ENCODE results near the gene PARD3.

PARD3 gene

DNA sequence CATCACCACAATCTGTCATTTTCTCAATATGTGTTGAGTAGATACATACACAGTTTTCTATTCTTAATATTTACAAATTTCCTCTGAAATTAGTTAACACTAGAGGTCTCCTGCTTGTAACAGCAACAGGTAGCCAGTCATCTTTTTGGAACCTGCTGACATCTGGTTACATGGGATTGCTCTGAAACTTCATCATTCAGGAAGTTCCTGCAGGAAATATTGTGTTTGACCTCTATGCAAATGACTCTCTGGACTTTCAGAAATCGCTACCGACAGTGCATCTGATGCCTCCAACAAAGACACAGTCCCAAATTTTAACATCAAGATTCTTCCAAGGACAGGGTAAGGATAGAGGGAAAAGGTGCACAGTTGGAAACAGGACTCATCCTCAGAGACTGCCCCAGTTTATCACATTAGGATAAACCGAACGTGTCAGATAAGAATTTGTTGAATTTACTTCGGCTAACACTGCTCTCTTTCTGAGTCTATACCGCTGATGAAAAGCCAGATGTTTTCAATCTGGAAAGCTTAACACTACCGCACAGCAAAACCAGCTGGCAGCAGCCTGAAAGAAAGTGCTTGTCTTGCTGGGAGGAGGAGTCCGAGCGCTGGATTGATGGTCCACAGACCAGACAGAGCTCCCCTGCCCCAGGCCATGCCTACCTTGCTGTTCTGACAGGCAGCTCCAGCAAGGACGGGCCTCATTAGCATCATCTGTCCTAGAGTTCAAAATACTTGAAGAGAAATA, 633.4 kb downstream of the PARD3 start:
- no peak for DNase-seq (ENCODE audit: low read depth)

DNA sequence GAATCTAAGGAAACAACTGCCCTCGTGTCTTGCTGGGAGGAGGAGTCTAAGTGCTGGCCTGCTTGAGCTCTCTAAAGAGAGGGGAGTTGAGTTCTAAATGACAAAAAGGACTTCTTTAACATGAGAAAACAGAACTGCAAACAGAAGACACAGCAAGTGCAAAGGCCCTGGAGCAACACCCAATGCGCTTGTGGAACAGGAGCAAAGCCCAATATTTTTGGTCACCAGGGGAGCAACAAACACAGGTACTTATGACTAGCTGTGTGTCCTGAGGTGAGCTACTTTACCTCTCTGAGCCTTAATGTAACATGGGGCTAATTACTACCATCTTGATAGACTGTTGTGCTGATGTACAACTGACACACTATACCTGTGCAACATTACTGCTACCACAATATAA, 634.3 kb downstream of the PARD3 start:
- DNase-seq (ENCODE audit: low read depth): no peak

DNA sequence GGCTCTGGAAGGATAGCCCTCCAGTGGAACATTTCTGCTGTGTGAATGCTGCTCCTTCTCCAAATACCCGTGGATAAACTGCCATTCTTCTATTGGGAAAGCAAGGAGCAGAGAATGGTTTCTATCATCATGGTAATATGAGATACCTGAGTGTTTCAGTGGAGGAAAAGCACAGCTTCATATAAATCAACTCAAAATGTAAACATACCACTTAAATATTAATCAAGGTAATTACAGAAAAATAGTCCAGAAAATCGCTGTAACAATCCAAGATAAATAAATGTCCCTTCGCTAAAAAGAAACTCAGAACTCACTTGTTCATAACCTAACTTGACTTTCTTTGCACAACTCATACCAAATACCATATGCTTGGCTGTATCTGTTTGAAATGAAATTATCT, 635.8 kb downstream of the PARD3 start:
- no peak for DNase-seq (ENCODE audit: low read depth)

DNA sequence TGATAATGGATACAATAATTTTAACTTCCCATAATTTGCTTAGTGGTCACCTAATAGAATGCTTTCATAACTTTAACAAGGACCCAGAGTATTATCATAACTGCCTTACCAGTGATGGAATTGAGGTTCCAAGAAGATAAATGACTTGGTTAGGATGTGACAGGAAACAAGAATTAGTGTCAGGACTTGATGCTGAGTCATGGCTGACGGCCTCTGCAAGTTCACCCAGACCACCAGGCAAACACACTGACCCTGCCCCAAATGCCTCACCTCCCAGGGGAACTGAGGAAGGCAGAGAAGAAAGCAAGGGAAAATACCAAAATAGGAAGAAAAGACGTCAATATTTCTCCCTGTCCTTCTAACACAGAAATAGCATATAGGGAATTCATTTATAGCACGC, 636.3 kb downstream of the PARD3 start:
- DNase-seq (ENCODE audit: low read depth): no peak

DNA sequence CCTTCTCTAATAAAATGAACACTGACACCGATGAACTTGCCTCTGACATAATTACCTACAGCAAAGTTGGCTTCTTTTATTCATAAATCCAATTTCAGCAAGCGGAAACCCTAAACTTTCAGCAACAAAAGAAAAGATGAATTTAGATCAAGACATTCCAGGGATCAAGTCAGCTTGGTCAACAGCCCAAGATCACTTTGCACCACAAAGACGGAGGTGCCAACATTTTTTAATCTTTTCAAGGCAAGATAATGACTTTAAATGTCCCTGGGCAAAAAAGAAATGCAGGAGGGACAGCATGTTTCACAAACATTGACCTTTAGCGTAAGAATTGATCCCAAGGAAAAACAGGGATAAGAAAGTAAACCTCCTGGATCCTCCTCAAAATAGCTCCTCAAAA, 636.9 kb downstream of the PARD3 start:
- no peak for DNase-seq (ENCODE audit: low read depth)

DNA sequence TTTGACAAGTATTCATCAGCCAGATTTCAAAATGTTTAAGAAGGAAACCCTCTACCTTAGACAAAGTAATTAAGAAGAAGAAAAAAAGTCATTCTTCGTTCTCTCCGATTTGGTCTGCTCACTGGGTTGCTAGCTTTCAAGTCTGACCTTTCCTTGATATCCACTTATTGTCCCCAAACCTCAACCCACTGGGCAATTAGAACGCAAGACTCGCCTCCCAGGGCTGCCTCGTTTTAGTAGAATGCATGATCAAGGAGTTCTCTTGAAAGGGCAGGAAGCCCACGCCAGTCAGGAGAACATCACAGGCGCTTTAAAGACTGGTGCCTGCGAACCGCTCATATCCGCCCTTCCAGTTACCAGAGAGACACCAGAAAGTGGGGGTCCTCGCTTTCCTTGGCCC, 637.7 kb downstream of the PARD3 start:
- no peak for DNase-seq (ENCODE audit: low read depth)

DNA sequence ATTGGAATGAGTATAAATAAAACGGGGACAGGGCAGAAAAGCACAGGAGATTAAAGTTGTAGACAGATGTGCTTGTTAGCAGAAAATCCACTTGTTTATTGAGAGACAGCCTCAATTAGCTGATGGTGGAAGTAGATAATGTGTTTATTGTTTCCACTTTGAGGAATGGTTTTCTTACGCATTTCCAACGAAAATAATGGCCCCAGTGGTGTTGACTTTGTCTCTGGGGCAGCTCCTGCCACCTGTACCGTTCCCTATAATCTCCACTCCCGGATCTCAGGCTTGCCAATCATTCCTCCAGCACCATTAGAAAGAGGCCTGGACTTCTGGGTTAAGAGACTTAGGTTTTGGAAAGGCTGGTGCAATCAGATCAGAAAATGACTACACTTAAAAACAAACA, 638.7 kb downstream of the PARD3 start:
- no peak for DNase-seq (ENCODE audit: low read depth)

DNA sequence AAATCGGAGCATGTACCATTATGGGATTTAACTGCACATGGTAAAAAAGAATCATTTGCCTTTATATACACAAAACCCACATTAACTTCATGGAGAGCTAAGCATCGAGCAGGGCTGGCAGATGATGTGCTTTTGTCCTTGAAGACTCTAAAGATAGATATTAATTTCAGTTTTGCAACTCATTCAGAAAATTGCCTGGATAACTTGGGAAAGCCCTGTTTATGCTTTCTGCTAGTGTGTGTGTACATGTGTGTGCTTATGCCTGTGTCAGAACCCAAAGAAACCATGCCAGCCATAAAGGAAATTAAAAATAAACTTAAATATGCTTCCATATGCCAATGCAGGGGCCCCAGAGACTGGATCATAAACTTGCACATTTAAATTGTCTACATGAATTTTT, 640.0 kb downstream of the PARD3 start:
- DNase-seq (ENCODE audit: low read depth): no peak

DNA sequence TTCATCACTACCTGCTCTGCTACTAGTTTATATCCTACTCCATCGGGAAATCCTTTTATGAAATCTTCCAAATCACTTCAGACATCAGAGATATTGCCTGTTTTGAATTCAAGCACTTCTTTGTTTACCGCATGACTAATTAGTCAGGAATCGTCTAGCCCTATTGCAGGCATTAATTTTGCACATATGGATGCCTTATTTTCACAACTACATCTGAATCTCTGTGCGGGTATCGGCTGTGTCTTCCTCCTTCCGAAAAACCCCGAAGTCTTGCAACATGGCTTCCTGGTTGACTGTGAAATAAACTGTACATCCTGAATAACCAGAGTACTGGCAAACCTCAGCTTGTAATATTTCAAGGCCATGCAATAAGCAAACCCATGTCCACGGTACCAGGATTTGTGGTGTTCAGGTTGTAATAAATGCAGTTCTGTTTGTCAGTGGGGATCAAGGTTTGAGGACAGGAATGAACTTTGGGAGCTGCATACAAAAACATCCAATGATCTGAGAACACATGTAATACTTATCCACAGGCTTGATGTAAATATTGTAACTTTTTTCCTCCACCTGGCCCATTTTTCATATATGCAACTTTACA, 642.1 kb downstream of the PARD3 start:
- DNase-seq (ENCODE audit: low read depth): no peak

DNA sequence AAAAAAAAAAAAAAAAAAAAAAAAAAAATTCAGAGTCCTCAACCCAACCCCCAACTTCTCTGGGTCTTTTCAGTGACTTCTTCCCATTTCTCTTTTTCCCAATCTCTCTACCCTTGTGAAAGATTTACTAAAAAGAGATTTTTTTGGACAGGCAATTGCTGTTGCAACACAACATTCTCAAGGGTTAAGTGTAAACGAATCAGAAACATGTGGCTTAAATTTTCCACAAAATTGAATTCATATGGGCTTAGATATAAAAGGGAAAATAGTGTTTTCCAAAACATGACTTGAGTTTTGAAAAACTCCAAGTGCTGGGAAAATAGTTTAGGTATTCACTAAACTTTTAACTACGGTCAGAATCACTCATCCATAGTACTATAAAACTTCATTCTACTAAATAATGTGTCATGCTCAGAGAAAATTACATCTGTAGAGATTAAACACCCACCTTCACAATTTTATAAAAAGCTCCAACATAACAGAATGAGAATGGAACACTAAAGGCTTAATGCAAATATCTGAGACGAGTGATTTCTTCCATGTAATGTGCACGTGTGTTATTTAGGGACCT, 643.1 kb downstream of the PARD3 start:
- no peak for DNase-seq (ENCODE audit: low read depth)

DNA sequence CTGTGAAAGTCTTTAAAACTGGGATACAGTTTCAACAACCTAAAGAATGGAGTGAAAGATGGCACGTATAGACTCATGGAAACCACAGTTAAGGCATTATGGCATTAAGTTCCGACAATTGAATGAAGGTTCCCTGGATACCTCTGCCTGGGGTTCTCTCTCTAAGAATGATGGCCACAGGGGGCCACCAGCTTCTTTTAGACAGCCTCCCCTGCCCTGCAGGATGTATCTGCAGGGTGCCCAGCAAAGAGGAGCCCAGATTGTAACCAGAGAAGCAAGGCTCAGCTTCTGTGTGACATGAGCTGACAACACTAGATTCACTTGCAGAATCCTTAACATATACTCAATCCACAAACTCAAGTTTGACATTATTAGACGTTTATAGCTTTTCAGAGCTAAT, 645.4 kb downstream of the PARD3 start:
- DNase-seq (ENCODE audit: low read depth): no peak

DNA sequence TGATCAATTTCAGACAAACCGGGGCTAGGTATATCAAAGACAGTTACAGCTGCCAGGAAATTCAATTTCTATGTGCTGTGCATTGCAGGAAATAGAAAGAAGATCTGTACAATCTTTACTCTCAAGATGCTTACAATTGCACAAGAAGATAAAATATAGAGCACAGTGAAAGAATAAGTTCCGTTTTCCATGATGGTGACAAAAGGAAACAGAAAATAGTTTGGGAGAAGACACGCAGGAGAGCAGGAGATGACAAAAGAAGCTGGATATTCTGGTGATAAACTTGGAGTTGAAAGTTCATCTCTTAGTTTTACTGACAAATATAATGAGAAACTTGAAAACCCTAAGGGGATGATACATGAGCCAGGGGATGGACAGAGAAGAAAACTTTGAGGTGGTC, 646.0 kb downstream of the PARD3 start:
- DNase-seq (ENCODE audit: low read depth): no peak

DNA sequence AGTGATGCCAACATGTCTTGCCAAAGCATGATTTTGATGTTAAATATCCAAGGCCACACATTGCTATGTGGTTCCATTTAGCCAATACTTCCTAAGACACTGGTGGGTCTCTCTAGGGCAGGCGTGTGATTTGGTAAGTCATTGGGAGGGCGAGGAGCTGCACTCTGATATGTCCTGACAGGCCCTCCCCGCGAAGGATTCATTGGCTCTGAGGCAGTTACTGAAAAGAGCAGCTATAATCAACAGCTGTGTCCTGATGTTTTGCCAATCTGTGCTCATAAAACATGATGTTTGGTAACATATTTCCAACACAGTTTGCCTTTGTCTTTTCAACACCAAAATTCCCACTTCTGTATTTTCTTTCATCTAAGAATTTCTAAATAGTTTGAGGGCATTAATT, 646.7 kb downstream of the PARD3 start:
- DNase-seq (ENCODE audit: low read depth): no peak

DNA sequence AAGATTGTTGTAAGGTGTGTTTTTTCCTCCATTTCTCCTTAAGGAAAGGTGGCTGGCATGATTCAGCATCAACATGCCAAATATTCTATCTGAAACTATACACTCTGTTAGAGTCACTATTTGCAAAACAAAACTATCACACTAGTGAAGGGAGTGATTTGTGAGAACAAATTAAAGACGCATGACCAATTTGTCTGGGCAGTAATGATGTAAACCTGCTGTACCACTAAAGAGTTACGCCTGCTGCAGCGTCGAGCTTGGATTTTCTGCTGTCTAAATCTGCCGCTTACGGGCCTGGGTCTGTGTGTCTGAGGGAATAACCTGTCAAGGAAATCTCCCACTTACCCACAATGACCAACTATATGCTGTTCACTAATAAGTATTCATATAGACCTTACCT, 648.3 kb downstream of the PARD3 start:
- DNase-seq (ENCODE audit: low read depth): no peak

DNA sequence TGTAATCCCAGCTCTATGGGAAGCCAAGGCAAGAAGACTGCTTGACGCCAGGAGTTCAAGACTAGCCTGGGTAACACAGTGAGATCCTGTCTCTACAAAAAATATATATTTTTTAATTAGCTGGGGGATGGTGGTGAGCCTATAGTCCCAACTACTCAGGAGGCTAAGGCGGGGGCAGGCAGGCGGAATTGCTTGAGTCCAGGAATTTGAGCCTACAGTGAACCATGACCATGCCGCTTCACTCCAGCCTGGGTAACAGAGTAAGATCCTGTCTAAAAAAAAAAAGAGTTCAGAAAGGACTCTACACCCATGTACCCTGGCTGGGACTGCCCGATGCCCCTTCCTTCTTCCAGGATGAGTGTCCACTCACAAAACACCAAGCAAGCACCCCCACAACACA, 648.7 kb downstream of the PARD3 start:
- DNase-seq (ENCODE audit: low read depth): no peak

DNA sequence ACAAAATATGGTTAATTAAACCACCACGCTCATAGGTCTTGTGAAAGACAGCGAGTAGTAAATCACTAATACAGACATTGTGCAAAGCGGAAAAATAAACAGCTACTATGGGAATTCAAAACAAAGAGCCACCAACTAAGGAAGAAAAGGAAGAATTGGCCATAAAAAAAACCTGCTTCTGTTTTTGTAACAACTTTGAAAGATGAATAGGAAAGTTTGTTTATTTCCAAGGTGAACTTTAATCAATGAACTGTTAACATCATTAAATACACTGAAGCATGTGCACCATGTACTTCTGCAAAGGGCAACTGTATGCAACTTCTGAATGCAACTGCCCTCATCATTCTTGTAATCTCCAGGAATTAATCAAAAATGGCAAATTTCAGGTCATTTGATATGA, 651.1 kb downstream of the PARD3 start:
- DNase-seq (ENCODE audit: low read depth): no peak

DNA sequence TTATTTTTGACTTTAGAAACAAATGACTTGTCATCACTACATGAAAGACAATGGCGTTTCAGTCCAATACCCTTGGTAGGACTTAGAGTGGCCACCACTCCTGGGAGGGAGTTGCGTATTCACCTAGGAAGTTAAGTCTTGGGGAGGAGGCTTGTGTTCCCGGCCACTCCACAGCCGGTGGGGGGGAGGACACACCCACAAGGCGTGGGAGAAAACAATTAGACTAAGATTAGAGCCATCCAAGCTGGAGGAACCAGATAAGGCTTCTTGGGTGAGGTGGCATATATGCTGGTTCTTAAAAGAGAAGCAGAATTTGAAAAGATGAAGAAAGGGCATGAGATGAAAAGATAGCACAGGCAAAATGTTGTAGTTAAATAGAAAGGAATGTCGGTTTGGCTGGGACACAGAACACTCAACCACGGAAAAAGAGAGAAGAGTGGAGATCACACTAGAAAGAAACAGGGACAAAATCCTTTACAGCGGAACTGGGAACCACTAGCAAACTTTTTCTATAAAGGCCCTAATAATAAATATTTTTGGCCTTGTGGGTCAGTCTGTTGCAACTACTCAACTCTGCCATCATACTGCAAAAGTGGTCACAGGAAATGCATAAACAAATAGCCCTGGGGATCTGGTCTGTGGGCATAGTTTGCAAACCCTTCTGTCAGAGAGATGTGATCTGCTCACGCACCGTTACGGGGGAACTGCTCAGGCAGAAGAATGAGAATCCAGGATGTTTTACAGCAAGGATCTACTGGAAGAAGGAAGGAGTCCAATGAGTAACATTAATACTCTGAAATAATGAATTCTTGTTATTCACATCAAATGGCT, 651.8 kb downstream of the PARD3 start:
- no peak for DNase-seq (ENCODE audit: low read depth)

DNA sequence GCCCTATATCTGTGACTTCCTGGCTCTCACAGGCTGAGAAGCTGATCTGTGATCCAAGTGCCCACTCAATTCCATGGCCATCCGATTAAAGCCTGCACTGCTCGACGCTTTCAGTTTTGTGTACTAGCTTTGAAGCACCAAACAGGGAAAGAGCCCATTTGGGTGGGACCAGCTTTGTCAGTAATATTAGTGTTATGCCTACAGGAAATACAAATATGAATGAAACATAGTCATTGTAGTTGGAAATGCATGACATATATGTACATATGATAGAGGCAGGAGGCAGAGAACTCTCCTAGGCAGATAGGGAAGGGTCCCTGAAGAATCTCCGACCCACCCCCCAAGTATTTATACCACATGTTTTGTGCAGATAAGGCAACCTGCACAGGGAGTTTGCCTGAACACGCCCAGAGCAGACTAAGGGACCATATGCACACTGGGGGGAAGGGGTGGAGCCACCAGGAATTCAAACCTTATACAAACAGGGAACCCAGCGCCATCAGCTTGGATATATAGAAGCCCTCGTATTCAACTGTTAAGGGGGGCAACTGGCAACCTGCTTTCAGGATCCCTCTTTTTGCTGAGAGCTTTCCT, 653.2 kb downstream of the PARD3 start:
- DNase-seq (ENCODE audit: low read depth): no peak

DNA sequence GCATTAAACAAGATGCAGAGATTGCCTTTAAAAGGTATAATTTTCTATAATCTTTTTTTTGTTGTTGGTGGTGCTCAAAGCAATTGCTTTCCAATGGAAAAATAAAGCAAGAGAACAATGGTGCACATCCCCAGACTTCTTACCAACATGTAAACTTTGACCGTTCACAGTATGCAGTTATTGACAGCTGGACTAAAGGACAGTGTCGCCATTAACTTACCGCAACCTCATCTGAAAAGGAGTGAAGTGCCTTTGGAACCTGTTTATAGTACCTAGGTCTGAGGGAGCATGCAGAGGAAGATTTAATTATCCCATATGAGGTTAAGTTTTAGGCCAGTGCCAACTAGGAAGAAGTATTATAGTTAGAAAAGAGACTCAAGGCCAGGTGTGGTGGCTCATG, 654.5 kb downstream of the PARD3 start:
- DNase-seq (ENCODE audit: low read depth): no peak

DNA sequence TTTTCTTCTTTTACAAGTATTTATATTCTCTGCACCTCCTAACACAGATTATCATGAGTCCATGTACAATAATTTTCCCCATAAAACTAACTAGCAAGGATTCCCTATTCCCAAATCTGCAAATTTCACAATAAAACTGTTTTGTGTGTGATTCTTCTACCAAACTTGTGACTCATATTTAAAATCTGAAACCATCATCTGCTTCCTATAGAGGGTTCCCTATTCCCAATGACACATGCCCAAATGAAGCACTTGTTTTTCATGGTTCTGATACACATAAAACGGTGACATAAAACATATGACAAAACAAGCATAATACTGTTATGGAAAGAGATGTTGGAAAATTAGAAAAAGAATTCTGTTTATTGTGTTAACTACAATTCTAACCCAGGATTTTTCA, 657.6 kb downstream of the PARD3 start:
- DNase-seq (ENCODE audit: low read depth): no peak

DNA sequence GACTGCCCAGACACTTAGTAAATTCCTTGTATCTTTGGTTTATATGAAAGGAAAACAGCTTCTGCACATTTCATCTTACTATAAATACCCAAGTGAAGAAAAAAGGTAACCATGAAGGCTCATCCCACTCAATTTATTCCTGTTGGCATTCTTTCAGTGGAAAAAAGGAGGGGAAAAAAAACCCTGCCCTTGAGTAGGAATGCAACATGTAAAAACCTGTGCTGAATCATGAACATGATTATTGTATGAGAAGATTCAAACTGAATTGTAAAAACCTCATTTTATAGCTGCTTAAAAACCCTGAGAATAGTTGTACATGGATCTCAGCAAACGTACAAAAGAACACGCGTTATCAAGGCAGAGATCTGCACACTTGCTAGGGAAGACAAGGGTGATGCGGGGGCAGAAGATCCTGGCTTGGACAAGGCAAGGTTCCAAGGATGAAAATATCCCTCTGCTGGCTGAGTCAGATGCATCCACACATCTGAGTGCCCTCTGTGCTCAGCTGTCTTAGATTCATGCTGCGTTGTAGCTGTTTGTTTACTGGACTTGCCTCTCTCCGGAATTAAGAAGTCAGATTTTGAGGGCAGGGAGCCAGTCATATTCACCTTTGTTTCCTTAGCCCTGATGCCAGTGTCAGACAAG, 658.2 kb downstream of the PARD3 start:
- no peak for DNase-seq (ENCODE audit: low read depth)

DNA sequence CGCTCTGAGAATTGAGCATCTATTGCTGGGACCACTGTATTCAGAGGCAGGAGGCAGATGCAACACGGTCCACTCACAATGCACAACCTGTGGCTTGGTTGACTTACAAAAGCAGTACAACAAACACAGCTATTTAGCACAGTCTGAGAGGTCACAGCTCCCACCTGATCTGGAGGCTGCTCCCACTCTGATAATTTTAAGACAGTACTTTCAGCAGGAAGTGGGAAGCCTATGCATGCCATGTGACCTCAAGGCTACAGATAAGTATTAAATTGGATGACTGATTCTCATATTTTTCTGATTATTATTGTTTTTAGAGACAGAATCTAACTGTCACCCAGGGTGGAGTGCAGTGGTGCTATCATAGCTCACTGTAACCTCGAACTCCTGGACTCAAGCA, 659.3 kb downstream of the PARD3 start:
- no peak for DNase-seq (ENCODE audit: low read depth)
